ENCODE data around the gene PMCH.
"Not testable (repeated sequence)": the region's sequence is repeated elsewhere in the genome, so short reads cannot be mapped to it uniquely, and the experiment has no call there.

The PMCH gene

GRCh38 chr12:102197789-102198188 lies at the start of gene PMCH:
Gene PMCH (minus strand): TSS chr12:102197833. CDS start chr12:102197770, 63 bp downstream.
- H3K27ac ChIP-seq, result no peak within 1 kb of the TSS
- H3K9me3 ChIP-seq (replicated peaks in 1 of 11), result no peaks in the 10 kb centered on the region
- H3K36me3 ChIP-seq, result peaks cover 0 to 22% (median 6%) of the 10 kb centered on the region in 11 experiments; a peak in 9 of 22 replicates
- no peak within 1 kb of the TSS for H3K9ac ChIP-seq
- no peaks in the 10 kb centered on the region for H4K20me1 ChIP-seq
- H3K4me2 ChIP-seq, result no peak within 1 kb of the TSS
- H3K27me3 ChIP-seq, result no peaks in the 10 kb centered on the region
- H3K4me1 ChIP-seq, result no peaks in the 10 kb centered on the region
- TF ChIP-seq Cebpa-rat (IDR thresholded peaks at IDR 0.05), result no peak
- H3K4me3 ChIP-seq, result no peak within 1 kb of the TSS

GRCh38 chr12:102240859-102241258 lies 43.2 kb upstream of the PMCH start:
- not testable (repeated sequence) for H3K4me3 ChIP-seq, H3K27ac ChIP-seq, H3K27me3 ChIP-seq, H3K4me2 ChIP-seq, H3K9ac ChIP-seq, H3K36me3 ChIP-seq, H4K20me1 ChIP-seq, H3K4me1 ChIP-seq
- peaks cover 0 to 11% (median 6%) of the 10 kb centered on the region in 11 experiments; a peak in 6 of 22 replicates for H3K9me3 ChIP-seq (replicated peaks in 1 of 11)

- Histone ChIP-seq H3K27ac (no peak overlapping the region), H3K9me3 (replicated peaks in 1 of 11) (no peaks in the 10 kb centered on the region), H3K4me1 (no peaks in the 10 kb centered on the region), H3K4me3 (no peak overlapping the region), H3K27me3 (no peaks in the 10 kb centered on the region), H3K4me2 (no peak overlapping the region), H4K20me1 (no peaks in the 10 kb centered on the region), H3K36me3 (no peaks in the 10 kb centered on the region), H3K9ac (no peak overlapping the region)
- no peak for TF ChIP-seq Cebpa-rat (IDR thresholded peaks at IDR 0.05)
Observed at GRCh38 chr12:102234599-102234998, 37.0 kb upstream of the PMCH start.

GRCh38 chr12:102232446-102232845 lies 34.8 kb upstream of the PMCH start:
- no peak overlapping the region for H3K9ac ChIP-seq
- 0 out of 20 replicates have a peak, but pooled peaks cover 0 to 4% (median 0%) of the 10 kb centered on the region in 10 experiments for H3K4me1 ChIP-seq
- no peaks in the 10 kb centered on the region for H3K36me3 ChIP-seq
- no peak for TF ChIP-seq Cebpa-rat (IDR thresholded peaks at IDR 0.05)
- no peak overlapping the region for H3K27ac ChIP-seq
- no peaks in the 10 kb centered on the region for H4K20me1 ChIP-seq
- no peak overlapping the region for H3K4me3 ChIP-seq
- no peaks in the 10 kb centered on the region for H3K9me3 ChIP-seq (replicated peaks in 1 of 11)
- H3K4me2 ChIP-seq, result no peak overlapping the region
- no peaks in the 10 kb centered on the region for H3K27me3 ChIP-seq

GRCh38 chr12:102232036-102232435 lies 34.4 kb upstream of the PMCH start:
- no peak overlapping the region for H3K27ac ChIP-seq
- no peaks in the 10 kb centered on the region for H3K36me3 ChIP-seq
- H3K27me3 ChIP-seq, result no peaks in the 10 kb centered on the region
- no peak overlapping the region for H3K9ac ChIP-seq
- TF ChIP-seq Cebpa-rat (IDR thresholded peaks at IDR 0.05), result no peak
- no peak overlapping the region for H3K4me2 ChIP-seq
- 0 out of 20 replicates have a peak, but pooled peaks cover 0 to 4% (median 0%) of the 10 kb centered on the region in 10 experiments for H3K4me1 ChIP-seq
- H3K4me3 ChIP-seq, result no peak overlapping the region
- no peaks in the 10 kb centered on the region for H3K9me3 ChIP-seq (replicated peaks in 1 of 11)
- H4K20me1 ChIP-seq, result no peaks in the 10 kb centered on the region

GRCh38 chr12:102227954-102228353 lies 30.3 kb upstream of the PMCH start:
- no peak overlapping the region for H3K4me2 ChIP-seq
- H4K20me1 ChIP-seq, result no peaks in the 10 kb centered on the region
- no peak for TF ChIP-seq Cebpa-rat (IDR thresholded peaks at IDR 0.05)
- no peaks in the 10 kb centered on the region for H3K36me3 ChIP-seq
- H3K4me3 ChIP-seq, result no peak overlapping the region
- H3K4me1 ChIP-seq, result 0 out of 20 replicates have a peak, but pooled peaks cover 0 to 4% (median 0%) of the 10 kb centered on the region in 10 experiments
- H3K27ac ChIP-seq, result no peak overlapping the region
- no peaks in the 10 kb centered on the region for H3K9me3 ChIP-seq (replicated peaks in 1 of 11)
- no peak overlapping the region for H3K9ac ChIP-seq
- H3K27me3 ChIP-seq, result no peaks in the 10 kb centered on the region

- no peak overlapping the region for H3K4me2 ChIP-seq
- no peak overlapping the region for H3K9ac ChIP-seq
- H3K4me3 ChIP-seq, result no peak overlapping the region
- H3K36me3 ChIP-seq, result no peaks in the 10 kb centered on the region
- H4K20me1 ChIP-seq, result no peaks in the 10 kb centered on the region
- TF ChIP-seq Cebpa-rat (IDR thresholded peaks at IDR 0.05), result no peak
- no peaks in the 10 kb centered on the region for H3K4me1 ChIP-seq
- H3K27me3 ChIP-seq, result no peaks in the 10 kb centered on the region
- no peak overlapping the region for H3K27ac ChIP-seq
- H3K9me3 ChIP-seq (replicated peaks in 1 of 11), result no peaks in the 10 kb centered on the region
Observed at GRCh38 chr12:102220736-102221135, 23.1 kb upstream of the PMCH start.

- Histone ChIP-seq H3K4me2 (no peak overlapping the region), H3K4me3 (no peak overlapping the region), H3K36me3 (no peaks in the 10 kb centered on the region), H4K20me1 (no peaks in the 10 kb centered on the region), H3K9me3 (replicated peaks in 1 of 11) (no peaks in the 10 kb centered on the region), H3K27ac (no peak overlapping the region), H3K27me3 (no peaks in the 10 kb centered on the region), H3K9ac (no peak overlapping the region), H3K4me1 (no peaks in the 10 kb centered on the region)
- no peak for TF ChIP-seq Cebpa-rat (IDR thresholded peaks at IDR 0.05)
Observed at GRCh38 chr12:102215992-102216691, 18.5 kb upstream of the PMCH start.

GRCh38 chr12:102204025-102204424 lies 6.4 kb upstream of the PMCH start:
- H4K20me1 ChIP-seq, result no peaks in the 10 kb centered on the region
- peaks cover 14 to 32% (median 21%) of the 10 kb centered on the region in 11 experiments for H3K9me3 ChIP-seq (replicated peaks in 1 of 11)
- no peaks in the 10 kb centered on the region for H3K27me3 ChIP-seq
- H3K36me3 ChIP-seq, result peaks cover 7 to 59% (median 29%) of the 10 kb centered on the region in 11 experiments; a peak in 20 of 22 replicates
- no peak overlapping the region for H3K4me2 ChIP-seq
- no peak overlapping the region for H3K4me3 ChIP-seq
- TF ChIP-seq Cebpa-rat (IDR thresholded peaks at IDR 0.05), result no peak
- H3K9ac ChIP-seq, result no peak overlapping the region
- H3K27ac ChIP-seq, result no peak overlapping the region
- no peaks in the 10 kb centered on the region for H3K4me1 ChIP-seq

- Histone ChIP-seq H3K9me3 (replicated peaks in 1 of 11) (peaks cover 0 to 17% (median 7%) of the 10 kb centered on the region in 11 experiments; a peak in 13 of 22 replicates), H3K27me3 (no peaks in the 10 kb centered on the region), H3K36me3 (peaks cover 4 to 45% (median 19%) of the 10 kb centered on the region in 11 experiments; a peak in 20 of 22 replicates), H3K4me2 (no peak overlapping the region), H3K27ac (no peak overlapping the region), H3K9ac (no peak overlapping the region), H3K4me1 (no peaks in the 10 kb centered on the region), H4K20me1 (no peaks in the 10 kb centered on the region), H3K4me3 (no peak overlapping the region)
- no peak for TF ChIP-seq Cebpa-rat (IDR thresholded peaks at IDR 0.05)
Observed at GRCh38 chr12:102202556-102202955, 4.9 kb upstream of the PMCH start.

All from BLaER1 treated with 17β-estradiol and CSF1 and Interleukin-3, amounts not matched to agents 10 nM and 100 nM (cell line).